ENCODE results near the gene ARHGEF11. TPM values are rescaled to one million over a fixed set of nuclear protein-coding genes. Genes with fewer than 3 reads are reported as not detected.
A peak's percentile ranks its signal among the peaks of the same experiment; 100 is the strongest.

ARHGEF11 gene
- total and polyA plus RNA-seq, 2 of the 4 experiments (the other 2 are of a cell fraction): 16.8 to 17.2 TPM

GRCh38 chr1:156892190-156893047 lies 153.1 kb downstream of the ARHGEF11 start:
- Histone ChIP-seq H4K5ac (ENCODE audit: low read depth, low read length) (no peak overlapping the region), H2AK5ac (ENCODE audit: low read depth, low read length) (0 out of 2 replicates have a peak overlapping the region, but pooled peaks have one; percentile 35), H2BK20ac (ENCODE audit: low read depth, low read length) (0 out of 2 replicates have a peak overlapping the region, but pooled peaks have one; percentile 40), H4K8ac (ENCODE audit: low read depth in 2 of 2, low read length in 2 of 2) (peak overlapping the region in 1 of 2 experiments; percentile 53; a peak in 2 of 4 replicates), H3K9me3 (ENCODE audit: control insufficient read depth, insufficient read depth, low read length) (no peaks in the 10 kb centered on the region), H2AK9ac (replicated peaks; ENCODE audit: low read depth, low read length, poor library complexity) (peak overlapping the region; percentile 33), H3K79me1 (ENCODE audit: low read depth in 1 of 2, low read length in 2 of 2) (peaks cover 4 to 38% of the 10 kb centered on the region in 2 experiments), H3K27ac (ENCODE audit: insufficient read depth, low read length) (no peak overlapping the region; the same call in 1 of the 2 replicates), H3K4me2 (ENCODE audit: low read depth, low read length) (peak overlapping the region; percentile 61), H4K91ac (ENCODE audit: insufficient read depth, low read depth, low read length) (no peak overlapping the region; the same call in 1 of the 2 replicates), H2BK120ac (ENCODE audit: low read depth, low read length) (no peak overlapping the region; the same call in 1 of the 2 replicates), H3K27me3 (ENCODE audit: control insufficient read depth, insufficient read depth, low read length) (peaks cover 14% of the 10 kb centered on the region), H3K18ac (ENCODE audit: low read depth, low read length) (no peak overlapping the region), H4K20me1 (ENCODE audit: insufficient read depth, low read length) (peaks cover 2% of the 10 kb centered on the region; the same call in 1 of the 2 replicates), H2BK15ac (ENCODE audit: low read depth, low read length) (no peak overlapping the region), H3K56ac (ENCODE audit: extremely low read depth, insufficient read depth, low read length) (no peak overlapping the region), H3K9ac (ENCODE audit: low read depth, low read length) (no peak overlapping the region), H3K4me3 (ENCODE audit: insufficient read depth, low read depth, low read length) (peak overlapping the region; percentile 16; the same call in 1 of the 2 replicates), H3K23ac (ENCODE audit: low read depth, low read length) (no peak overlapping the region), H3K36me3 (ENCODE audit: control insufficient read depth, insufficient read depth, low read length) (no peaks in the 10 kb centered on the region), H3K14ac (replicated peaks; ENCODE audit: low read depth, low read length) (no peak overlapping the region; the same call in 1 of the 2 replicates), H3K4me1 (ENCODE audit: control insufficient read depth, insufficient read depth, low read length) (peaks cover 23% of the 10 kb centered on the region), H3K4ac (ENCODE audit: low read depth, low read length) (peak overlapping the region; percentile 62), H2AFZ (replicated peaks; ENCODE audit: low read length, poor library complexity) (peak overlapping the region; percentile 91), H3K9me1 (ENCODE audit: insufficient read depth, low read length) (peaks cover 8% of the 10 kb centered on the region), H2BK5ac (ENCODE audit: low read depth, low read length, poor library complexity, severe bottlenecking) (no peak overlapping the region)
- WGBS, 2 experiments (ENCODE audit: extremely low coverage in 2 of 2, insufficient read length in 1 of 2): 15% methylated on average over 21 of the region's 48 CpGs; no CpG with 5 or more reads in 1 of the 2 experiments
- ChIA-PET CTCF (interaction anchor here (0.6 to 4.1 kb wide), 14 partner anchors 28 to 1445 kb away, joined by 3 to 24 read pairs (median 4); partner anchors contain the start of gene LRRC71), POLR2A (ENCODE audit: unreplicated experiment) (no interaction called here)
- DNase-seq: peak; percentile 85
- intact Hi-C loops (cut with micrococcal nuclease) (loop anchor here (1.0 kb wide), 1 partner anchor 28 kb away; the partner anchor contains the start of gene LRRC71), in situ Hi-C loops (cut with MboI; ENCODE audit: low sequenced_read_pairs) (loop anchor here (5.0 kb wide), 1 partner anchor 35 kb away; no protein-coding TSS in a partner anchor), dilution Hi-C loops (cut with HindIII; ENCODE audit: low sequenced_read_pairs, unreplicated experiment) (no loop called here)
- peak; percentile 67 for ATAC-seq (ENCODE audit: low read depth)
- BruUV-seq (replicated peaks): no TSS peak
- TF ChIP-seq RFX5 (IDR thresholded peaks at IDR 0.05; ENCODE audit: low read depth, low read length): no peak
- no peak for TF ChIP-seq BHLHE40 (IDR thresholded peaks at IDR 0.05; ENCODE audit: low read depth, low read length)
- TF ChIP-seq SMC3 (IDR thresholded peaks at IDR 0.05; ENCODE audit: low read depth, low read length): peak; percentile 92
- 0 out of 2 replicates have a peak, but pooled peaks have one; percentile 26 for TF ChIP-seq POLR2A (IDR thresholded peaks at IDR 0.05; ENCODE audit: low read depth, low read length)
- no peak for TF ChIP-seq FOS (IDR thresholded peaks at IDR 0.05; ENCODE audit: low read depth, low read length)
- no peak for TF ChIP-seq MAFK (IDR thresholded peaks at IDR 0.05; ENCODE audit: low read depth, low read length)
- TF ChIP-seq CTCF (conservative IDR thresholded peaks at IDR 0.05; ENCODE audit: low read depth, low read length): peak; percentile 88
- no peak for TF ChIP-seq ELK1 (IDR thresholded peaks at IDR 0.05; ENCODE audit: borderline replicate concordance, low read depth, low read length)
- no peak for TF ChIP-seq NFE2L2 (IDR thresholded peaks at IDR 0.05; ENCODE audit: low read depth, low read length)
- TF ChIP-seq, protein P1, sequence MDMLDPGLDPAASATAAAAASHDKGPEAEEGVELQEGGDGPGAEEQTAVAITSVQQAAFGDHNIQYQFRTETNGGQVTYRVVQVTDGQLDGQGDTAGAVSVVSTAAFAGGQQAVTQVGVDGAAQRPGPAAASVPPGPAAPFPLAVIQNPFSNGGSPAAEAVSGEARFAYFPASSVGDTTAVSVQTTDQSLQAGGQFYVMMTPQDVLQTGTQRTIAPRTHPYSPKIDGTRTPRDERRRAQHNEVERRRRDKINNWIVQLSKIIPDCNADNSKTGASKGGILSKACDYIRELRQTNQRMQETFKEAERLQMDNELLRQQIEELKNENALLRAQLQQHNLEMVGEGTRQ (IDR thresholded peaks at IDR 0.05; ENCODE audit: low read depth, low read length): no peak
- peak; percentile 89 for TF ChIP-seq MAZ (IDR thresholded peaks at IDR 0.05; ENCODE audit: borderline replicate concordance, low read depth, low read length)
- no peak for TF ChIP-seq CHD1 (IDR thresholded peaks at IDR 0.05; ENCODE audit: low read depth, low read length)
- no peak for TF ChIP-seq RCOR1 (IDR thresholded peaks at IDR 0.05; ENCODE audit: insufficient replicate concordance, low read length)

All from IMR-90 (cell line).